Dermis blood vessel endothelial cell (primary cell): Measurements from ENCODE around the gene ZNF280B. TPM values are rescaled to one million over a fixed set of nuclear protein-coding genes. Genes with fewer than 3 reads are reported as not detected.
"Not testable (repeated sequence)": the region's sequence is repeated elsewhere in the genome, so short reads cannot be mapped to it uniquely, and the experiment has no call there.

Experiments used
- DNase-seq: peaks from one replicate; pipeline ENCODE4 v3.0.0; 2010
- total RNA-seq: library from RNA; depleted of rRNA; stranded (reverse); fragments of >200 nt; gene quantifications from 2 replicates; pipeline ENCODE4 v1.2.3, GENCODE V29; 2014

The ZNF280B gene
- total RNA-seq, 1 donor from 2014 or later = 0.68 TPM

DNA sequence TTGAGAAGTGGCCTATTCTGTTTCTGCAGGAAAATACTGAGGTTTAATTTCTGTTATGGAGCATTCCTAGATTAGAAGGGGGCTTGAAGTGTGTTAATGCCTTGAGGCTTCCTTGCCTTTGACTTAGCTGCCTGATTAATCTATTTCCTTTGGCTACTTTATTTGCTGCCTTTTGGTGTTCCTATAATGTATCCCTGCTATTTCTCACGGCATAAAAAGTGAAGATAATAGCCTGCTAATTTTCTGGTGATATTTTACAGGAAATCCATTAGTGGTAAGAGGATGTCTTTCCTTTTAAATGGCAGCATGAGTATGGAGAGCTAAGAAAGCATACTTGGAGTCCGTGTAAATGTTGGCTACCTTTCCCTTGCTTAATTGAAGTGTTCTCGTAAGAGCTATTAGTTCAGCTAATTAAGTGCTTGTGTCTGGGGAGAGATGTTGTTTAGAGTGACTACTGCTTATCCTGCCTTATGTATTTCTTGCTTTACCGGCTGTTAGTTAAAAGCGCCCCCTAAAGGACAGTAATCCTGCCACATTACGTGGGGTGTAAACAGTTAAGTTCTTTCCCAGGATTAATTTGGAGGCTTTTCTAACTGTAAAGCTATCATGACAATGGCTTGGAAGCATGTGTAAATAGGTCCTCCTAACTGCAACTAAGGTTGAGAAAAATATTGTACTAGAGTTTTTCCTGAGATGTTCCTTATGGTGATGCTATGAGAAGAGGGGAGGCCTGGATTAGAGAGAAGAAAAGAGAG is 45.6 kb downstream of the ZNF280B start:
- DNase-seq = peak; percentile 28

DNA sequence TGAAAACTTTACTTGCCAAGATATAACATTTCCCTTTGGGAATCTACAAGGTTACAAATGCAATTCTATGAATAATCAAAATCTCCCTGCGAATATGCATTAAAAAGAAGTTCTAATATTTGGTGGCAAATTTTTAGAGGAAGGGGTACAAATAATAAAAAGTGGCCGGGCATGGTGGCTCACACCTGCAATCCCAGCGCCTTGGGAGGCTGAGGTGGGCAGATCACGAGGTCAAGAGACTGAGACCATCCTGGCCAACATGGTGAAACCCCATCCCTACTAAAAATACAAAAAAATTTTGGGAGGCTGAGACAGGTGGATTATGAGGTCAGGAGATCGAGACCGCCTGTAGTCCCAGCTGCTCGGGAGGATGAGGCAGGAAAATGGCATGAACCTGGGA is 47.0 kb downstream of the ZNF280B start:
- no peak for DNase-seq

DNA sequence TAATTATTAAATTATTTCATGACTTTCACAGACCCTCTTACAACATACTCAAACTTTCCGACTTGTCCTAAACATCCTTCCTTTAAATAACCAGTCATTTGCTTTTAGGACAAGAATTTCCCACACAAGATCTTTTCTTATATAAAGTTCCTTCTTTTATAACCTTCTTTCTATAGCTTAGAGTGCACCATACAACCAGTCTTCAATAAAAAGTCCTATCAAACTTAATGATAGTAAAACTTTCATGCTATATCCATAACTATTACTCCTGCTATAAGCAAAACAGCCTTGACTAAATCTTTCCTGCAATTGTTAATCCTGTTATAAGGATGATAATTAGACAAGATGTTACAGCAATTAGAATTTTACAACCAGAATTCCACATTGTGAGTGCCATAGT is 47.4 kb downstream of the ZNF280B start:
- no peak for DNase-seq

DNA sequence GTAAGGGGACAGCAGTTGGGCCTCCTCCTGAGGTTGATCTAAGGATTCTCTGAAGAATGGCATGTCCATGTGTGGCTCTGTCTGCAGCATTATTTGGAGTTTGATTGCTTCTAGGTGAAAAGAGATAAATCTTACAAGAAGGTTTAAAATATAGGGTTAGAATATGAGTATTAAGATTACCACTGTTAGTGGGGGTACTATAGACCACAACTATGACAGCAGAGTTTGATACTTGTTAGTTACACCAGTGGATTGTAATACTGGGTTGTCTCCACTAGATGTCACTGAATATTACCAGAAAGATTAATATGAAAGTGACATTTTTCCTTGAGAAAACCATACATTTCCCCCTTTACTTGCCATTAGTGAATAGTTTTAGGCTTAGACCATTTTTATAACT is 47.9 kb downstream of the ZNF280B start:
- peak; percentile 37 for DNase-seq

DNA sequence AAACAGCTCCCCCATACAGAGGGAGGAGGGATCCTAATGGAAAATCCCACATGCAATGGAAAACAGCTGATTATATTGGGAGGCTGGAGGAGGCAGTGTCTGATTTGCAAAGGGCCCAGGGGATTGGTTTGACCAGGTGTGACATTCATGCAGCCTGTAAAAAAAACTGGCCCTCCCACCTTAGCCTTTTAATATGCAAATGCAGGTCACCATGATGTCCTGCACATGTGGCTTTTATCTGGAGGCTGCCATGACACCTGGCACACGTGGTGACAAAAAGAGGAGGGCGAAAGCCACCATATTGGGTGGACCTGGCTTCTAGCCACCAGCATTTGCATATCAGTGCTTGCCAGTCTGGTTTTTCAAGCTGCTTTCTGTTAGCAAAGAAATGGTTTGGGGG is 48.5 kb downstream of the ZNF280B start:
- DNase-seq = no peak

DNA sequence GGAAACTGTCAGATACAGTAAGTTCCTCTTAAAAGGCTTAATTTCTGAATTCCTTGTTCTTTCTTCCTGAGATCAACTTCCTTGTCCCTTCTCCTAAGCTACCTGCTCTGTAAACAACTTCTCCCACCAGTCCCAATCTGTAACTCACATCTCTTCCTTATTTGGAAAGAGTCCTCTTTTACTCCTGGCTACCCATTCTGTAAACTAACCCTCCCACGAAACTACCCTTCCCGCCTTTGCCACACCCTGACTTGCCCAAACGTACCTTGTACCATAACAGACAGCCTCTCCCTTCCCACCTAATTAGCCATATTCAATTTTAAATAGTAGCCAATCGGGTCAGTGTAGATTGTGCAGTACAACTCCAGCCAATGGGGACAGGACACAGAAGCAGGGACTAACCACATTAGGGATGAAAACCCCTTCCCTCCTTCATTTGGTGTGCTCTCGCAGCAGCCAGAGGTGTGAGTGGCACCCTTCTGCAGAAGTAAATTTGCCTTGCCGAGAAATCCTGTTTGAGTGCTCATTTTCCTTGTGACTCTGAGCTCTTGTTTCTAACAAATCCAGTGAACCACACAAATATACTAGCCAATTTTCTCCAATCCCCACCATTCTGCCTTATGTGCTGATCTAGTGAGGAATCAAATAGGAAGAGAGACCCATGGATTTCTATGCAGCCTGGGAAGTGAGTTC is 49.5 kb downstream of the ZNF280B start:
- DNase-seq = no peak

DNA sequence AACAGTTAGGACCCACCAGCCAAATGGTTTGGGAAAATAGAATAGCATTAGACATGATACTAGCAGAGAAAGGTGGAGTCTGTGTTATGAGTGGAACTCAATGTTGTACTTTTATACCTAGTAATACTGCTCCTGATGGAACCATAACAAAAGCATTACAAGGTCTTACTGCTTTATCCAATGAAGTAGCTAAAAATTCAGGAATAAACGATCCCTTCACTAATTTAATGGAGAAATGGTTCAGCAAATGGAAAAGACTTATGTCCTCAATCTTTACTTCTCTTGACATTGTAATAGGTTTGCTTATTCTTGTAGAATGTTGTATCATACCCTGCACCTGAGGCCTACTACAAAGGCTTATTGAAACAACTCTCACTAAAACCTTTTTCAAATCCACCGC is 50.2 kb downstream of the ZNF280B start:
- no peak for DNase-seq

DNA sequence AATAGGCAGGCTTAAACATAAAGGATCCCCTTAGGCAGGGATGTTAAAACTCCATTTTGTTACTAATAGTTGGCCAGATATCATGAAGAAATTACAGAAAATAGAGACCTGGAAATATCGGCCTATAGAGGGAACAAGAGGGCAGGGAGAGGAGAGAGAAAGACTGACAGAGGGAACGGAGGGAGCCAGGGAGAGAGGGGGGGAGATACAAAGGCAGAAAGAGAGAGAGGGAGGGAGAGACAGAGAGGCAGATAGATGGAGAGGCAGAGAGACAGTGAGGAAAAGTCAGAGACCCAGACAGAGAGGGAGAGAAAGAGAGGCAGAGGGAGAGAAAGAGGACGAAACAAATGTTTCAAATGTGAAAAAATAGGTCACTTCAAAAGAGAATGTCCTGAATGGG is 53.5 kb downstream of the ZNF280B start:
- DNase-seq = no peak

DNA sequence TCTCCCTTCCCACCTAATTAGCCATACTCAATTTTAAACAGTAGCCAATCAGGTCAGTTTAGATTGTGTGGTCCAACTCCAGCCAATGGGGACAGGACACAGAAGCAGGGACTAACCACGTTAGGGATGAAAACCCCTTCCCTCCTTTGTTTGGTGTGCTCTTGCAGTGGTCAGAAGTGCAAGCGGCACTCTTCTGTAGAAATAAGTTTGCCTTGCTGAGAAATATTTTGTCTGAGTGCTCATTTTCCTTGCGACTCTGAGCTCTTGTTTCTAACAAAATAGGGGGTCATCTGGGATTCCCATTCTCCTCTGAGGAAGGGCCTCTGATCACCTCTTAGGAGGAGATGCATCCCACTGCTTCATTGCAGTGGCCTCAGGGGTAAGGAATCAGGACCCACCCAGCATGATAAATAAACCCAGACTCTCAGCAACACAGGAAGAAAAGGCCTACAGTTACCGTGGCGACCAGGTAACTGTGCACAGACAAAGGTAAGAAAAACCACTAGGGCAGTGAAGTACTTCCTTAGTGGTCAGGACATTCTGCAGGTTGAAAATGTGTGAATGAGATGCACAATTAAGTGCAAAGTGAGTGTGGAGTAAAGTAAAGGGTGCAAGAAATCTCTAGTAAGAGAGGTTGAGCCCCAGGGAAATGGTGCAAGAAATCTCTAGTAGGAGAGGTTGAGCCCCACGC is 55.4 kb downstream of the ZNF280B start:
- no peak for DNase-seq

DNA sequence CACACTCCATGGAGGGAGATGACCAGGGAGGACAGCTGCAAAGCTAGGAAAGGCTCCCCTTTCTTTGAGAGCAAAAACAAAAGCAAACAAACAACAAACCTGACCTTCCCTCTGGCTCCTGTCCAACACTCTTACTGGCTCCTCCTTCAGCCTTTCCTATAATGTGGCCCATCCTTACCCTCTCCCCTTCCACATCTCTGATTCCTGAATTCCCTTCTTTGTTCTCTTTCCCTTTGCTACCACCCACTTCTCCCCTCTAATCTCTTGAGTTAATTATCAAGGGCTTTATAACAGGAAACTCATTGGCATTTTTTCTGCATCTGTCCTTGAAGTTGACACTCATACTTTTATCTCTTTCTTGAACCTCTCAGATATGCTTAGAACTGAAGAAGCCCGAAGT is 56.3 kb downstream of the ZNF280B start:
- DNase-seq = no peak

DNA sequence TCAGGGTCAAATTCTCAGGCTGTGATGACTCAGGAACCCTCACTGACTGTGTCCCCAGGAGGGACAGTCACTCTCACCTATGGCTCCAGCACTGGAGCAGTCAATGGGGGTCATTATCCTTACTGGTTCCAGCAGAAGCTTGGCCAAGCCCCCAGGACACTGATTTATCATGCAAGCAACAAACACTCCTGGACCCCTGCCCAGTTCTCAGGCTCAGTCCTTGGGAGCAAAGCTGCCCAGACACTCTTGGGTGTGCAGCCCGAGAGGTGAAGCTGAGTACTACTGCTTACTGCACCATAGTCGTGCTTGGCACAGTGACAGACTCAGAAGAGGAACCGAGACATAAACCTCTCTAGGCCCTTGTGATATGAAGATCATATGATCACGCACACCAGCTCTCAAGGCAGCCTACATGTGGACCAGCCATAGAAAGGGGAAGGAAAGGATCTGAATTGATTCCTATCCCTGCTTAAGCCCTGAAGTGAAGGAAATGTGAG is 58.2 kb downstream of the ZNF280B start:
- no peak for DNase-seq

DNA sequence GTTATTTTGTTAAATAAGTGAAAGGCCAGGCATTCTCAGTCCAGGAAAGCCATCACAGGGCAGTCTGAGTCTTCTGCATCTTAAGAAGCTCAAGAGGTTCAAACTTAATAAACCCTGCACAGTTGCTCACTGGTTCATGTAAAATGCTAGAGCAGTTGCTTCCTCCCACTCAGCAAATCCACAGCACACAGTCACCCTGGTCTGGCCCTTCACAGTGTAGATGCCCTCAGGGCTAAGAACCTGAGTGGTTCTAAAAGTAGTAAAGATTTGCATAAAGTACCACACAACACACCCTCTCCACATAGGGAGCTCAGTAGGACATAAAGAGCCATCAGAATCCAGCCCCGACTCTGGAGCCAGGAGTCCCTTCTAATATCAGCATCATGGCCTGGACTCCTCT is 58.7 kb downstream of the ZNF280B start:
- DNase-seq = no peak

DNA sequence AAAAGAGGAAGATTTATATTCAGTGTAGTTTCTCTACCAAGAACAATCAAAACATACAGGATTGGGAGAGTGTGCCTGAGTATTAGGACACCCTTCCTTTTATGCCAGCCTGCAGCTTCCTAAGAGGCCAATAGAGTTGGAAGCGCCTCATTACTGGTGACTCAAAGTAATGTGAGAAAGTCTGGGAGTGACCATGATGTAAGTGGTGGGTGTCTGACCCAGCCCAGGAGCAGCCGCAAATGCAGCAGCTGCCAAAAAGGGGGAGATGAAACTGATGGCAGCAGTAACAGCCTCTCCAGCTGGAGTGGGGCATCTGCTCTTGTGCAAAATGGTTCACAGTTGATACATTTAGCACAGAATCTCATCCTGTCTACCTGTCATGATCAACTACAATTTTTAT is 62.0 kb downstream of the ZNF280B start:
- no peak for DNase-seq

DNA sequence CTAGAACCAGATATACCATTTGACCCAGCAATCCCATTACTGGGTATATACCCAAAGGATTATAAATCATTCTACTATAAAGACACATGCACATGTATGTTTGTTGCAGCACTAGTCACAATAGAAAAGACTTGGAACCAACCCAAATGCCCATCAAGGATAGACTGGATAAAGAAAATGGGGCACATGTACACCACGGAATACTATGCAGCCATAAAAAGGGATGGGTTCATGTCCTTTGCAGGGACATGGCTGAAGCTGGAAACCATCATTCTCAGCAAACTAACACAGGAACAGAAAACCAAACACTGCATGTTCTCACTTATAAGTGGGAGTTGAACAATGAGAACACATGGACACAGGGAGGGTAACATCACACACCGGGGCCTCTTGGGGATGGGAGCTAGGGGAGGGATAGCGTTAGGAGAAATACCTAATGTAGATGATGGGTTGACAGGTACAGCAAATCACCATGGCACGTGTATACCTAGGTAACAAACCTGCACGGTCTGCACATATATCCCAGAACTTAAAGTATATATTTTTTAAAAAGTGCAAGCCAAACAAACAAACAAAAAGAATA is 64.4 kb downstream of the ZNF280B start:
- not testable (repeated sequence) for DNase-seq

DNA sequence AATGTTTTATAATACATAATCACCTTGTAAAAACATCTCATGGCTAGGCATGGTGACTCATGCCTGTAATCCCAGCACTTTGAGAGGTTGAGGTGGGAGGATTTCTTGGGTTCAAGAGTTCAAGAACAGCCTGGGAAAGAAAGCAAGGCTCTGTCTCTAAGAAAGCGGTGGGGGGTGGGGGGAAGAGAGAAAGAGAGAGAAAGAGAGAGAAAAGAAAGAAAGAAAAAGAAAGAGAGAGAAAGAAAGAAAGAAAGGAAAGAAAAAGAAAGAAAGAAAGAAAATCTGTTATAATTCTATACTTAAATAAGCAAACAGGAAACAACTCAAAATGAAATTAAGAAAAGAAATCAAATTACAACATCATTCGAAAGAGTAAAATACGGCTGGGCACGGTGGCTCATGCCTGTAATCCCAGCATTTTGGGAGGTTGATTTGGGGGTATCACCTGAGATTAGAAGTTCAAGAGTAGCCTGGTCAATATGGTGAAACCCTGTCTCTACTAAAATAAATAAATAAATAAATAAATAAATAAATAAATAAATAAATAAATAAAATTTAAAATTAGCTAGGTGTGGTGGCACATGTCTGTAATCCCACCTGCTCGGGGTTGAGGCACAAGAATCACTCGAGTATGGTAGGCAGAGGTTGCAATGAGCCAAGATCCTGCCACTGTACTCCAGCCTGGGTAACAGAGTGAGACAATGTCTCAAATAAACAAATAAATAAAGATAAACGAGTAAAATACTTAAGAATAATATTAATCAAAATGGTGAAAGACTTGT is 65.4 kb downstream of the ZNF280B start:
- DNase-seq = no peak

DNA sequence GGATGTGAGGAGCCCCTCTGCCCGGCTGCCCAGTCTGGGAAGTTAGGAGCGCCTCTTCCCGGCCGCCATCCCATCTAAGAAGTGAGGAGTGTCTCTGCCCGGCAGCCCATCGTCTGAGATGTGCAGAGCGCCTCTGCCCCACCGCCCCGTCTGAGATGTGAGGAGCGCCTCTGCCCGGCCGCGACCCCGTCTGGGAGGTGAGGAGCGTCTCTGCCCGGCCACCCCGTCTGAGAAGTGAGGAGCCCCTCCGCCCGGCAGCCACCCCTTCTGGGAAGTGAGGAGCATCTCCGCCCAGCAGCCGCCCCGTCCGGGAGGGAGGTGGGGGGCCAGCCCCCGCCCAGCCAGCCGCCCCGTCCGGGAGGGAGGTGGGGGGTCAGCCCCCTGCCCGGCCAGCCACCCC is 66.9 kb downstream of the ZNF280B start:
- not testable (repeated sequence) for DNase-seq

DNA sequence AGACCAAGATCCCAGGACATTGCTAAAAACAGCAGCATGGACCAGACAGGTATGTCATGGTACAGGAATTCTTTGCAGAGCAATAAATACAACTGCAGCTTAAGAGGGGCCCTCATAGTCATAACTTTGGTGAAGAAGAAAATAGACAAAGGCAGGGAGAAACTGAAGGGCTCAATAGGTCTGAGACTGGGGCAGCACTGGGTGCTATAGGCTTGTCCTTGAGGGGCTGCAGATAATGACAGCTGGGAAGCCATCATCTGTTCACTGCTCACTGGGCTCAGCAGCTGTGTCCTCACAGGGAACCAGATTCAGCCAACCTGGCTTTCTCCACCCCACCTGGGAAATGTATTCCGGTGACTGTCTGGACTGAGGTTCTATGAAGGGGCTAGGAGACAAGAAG is 68.4 kb downstream of the ZNF280B start:
- DNase-seq = no peak

Other genes starting within 250 kb of the ZNF280B start
- gene ZNF280A, start 11.5 kb upstream of the ZNF280B start, total RNA-seq = not detected in 2 replicates
- not detected in 2 replicates for gene PRAME, start 50.5 kb upstream of the ZNF280B start, total RNA-seq
- gene GGTLC2, start 135.9 kb upstream of the ZNF280B start, total RNA-seq = not detected in 2 replicates